DND-41 (cell line): ENCODE measurements around the gene GTPBP2.
A peak's percentile ranks its signal among the peaks of the same experiment; 100 is the strongest.

Experiments used
- ATAC-seq: fragments of 200-7000 bp; cut with Tn5 transposase; 3 replicates; pipeline ENCODE4 v1.9.1; 2021; ENCODE audit warnings: low read depth; ENCODE audit not compliant: insufficient read depth
- DNase-seq: peaks from one replicate; pipeline ENCODE4 v3.0.0-alpha.2; 2020
- H2AFZ ChIP-seq: 2 replicates; pipeline ENCODE4 v1.6.0; 2012; ENCODE audit warnings: low read depth, low read length
- H3K27ac ChIP-seq: 2 replicates; pipeline ENCODE4 v1.5.1; 2012; ENCODE audit warnings: low read length, inconsistent platforms
- H3K27me3 ChIP-seq: fragments of 200-600 bp; sonication (generic); 2 replicates; pipeline ENCODE4 v1.6.0; 2012; ENCODE audit warnings: low read length, mild to moderate bottlenecking, inconsistent platforms; ENCODE audit not compliant: insufficient read depth, poor library complexity
- H3K36me3 ChIP-seq: 2 replicates; pipeline ENCODE4 v1.5.1; 2012; ENCODE audit warnings: low read length, inconsistent platforms; ENCODE audit not compliant: insufficient read depth
- H3K4me1 ChIP-seq: 2 replicates; pipeline ENCODE4 v1.5.1; 2012; ENCODE audit warnings: mild to moderate bottlenecking, low read length; ENCODE audit not compliant: insufficient read depth
- H3K4me2 ChIP-seq: 2 replicates; pipeline ENCODE4 v1.6.0; 2012; ENCODE audit warnings: mild to moderate bottlenecking, moderate library complexity, low read length, inconsistent platforms; ENCODE audit not compliant: insufficient read depth
- H3K4me3 ChIP-seq, 2 experiments: fragments of 200-600 bp in 1 of 2; shearing (Covaris generic) in 1 of 2; 2 replicates each; pipeline ENCODE4 v1.5.1; 2012 to 2016; ENCODE audit warnings: inconsistent platforms in 2 of 2, low read length in 2 of 2, mild to moderate bottlenecking in 2 of 2, low read depth in 1 of 2, moderate library complexity in 1 of 2
- H3K79me2 ChIP-seq: 2 replicates; pipeline ENCODE4 v1.6.0; 2012; ENCODE audit warnings: low read length, inconsistent platforms; ENCODE audit not compliant: insufficient read depth
- H3K9ac ChIP-seq: 2 replicates; pipeline ENCODE4 v1.6.0; 2012; ENCODE audit warnings: low read depth, mild to moderate bottlenecking, inconsistent platforms, low read length, moderate library complexity
- H3K9me3 ChIP-seq: 2 replicates; pipeline ENCODE4 v1.5.1; 2012; ENCODE audit warnings: low read length, moderate library complexity, mild to moderate bottlenecking, inconsistent platforms; ENCODE audit not compliant: insufficient read depth, severe bottlenecking
- H4K20me1 ChIP-seq: 2 replicates; pipeline ENCODE4 v1.6.0; 2012; ENCODE audit warnings: low read length; ENCODE audit not compliant: insufficient read depth
- CTCF ChIP-seq: IDR thresholded peaks from 2 replicates; pipeline ENCODE4 v1.5.1; 2012; ENCODE audit warnings: borderline replicate concordance, low read length, moderate library complexity, mild to moderate bottlenecking; ENCODE audit not compliant: poor library complexity, severe bottlenecking; ENCODE audit errors: extremely low read depth
- EZH2 ChIP-seq: IDR thresholded peaks from 3 replicates; pipeline ENCODE4 v1.6.1; 2012; ENCODE audit warnings: borderline replicate concordance, low read depth, mild to moderate bottlenecking, moderate library complexity, low read length, inconsistent platforms; ENCODE audit not compliant: severe bottlenecking

The GTPBP2 gene

GRCh38 chr6:43575105-43575771 lies 53.8 kb downstream of the GTPBP2 start:
- H4K20me1 ChIP-seq: no peaks in the 10 kb centered on the region; the same call in 1 of the 2 replicates
- H2AFZ ChIP-seq: peak overlapping the region; percentile 100
- peaks cover 75% of the 10 kb centered on the region for H3K79me2 ChIP-seq
- peak overlapping the region; percentile 88 for H3K9ac ChIP-seq
- no peaks in the 10 kb centered on the region for H3K27me3 ChIP-seq
- peak overlapping the region; percentile 94 for H3K4me2 ChIP-seq
- H3K9me3 ChIP-seq: no peaks in the 10 kb centered on the region
- peak; percentile 10 for ATAC-seq
- H3K27ac ChIP-seq: peak overlapping the region; percentile 94
- H3K4me1 ChIP-seq: peaks cover 39% of the 10 kb centered on the region
- DNase-seq: no peak
- peak overlapping the region; percentile 95 to 100 for H3K4me3 ChIP-seq
- peaks cover 38% of the 10 kb centered on the region for H3K36me3 ChIP-seq
- no peak for TF ChIP-seq EZH2
- TF ChIP-seq CTCF: no peak

- H3K36me3 ChIP-seq: peaks cover 64% of the 10 kb centered on the region
- DNase-seq: no peak
- no peak for ATAC-seq
- no peak for TF ChIP-seq EZH2
- no peak for TF ChIP-seq CTCF
- H4K20me1 ChIP-seq: no peaks in the 10 kb centered on the region; the same call in 1 of the 2 replicates
- no peak overlapping the region for H3K4me3 ChIP-seq
- peaks cover 48% of the 10 kb centered on the region for H3K79me2 ChIP-seq
- no peak overlapping the region for H3K9ac ChIP-seq
- H2AFZ ChIP-seq: no peak overlapping the region
- H3K4me1 ChIP-seq: peaks cover 18% of the 10 kb centered on the region
- no peak overlapping the region for H3K4me2 ChIP-seq
- no peak overlapping the region for H3K27ac ChIP-seq
- no peaks in the 10 kb centered on the region for H3K27me3 ChIP-seq
- no peaks in the 10 kb centered on the region for H3K9me3 ChIP-seq
Measured at GRCh38 chr6:43572015-43572414, 57.0 kb downstream of the GTPBP2 start.

GRCh38 chr6:43570876-43571441 lies 58.1 kb downstream of the GTPBP2 start:
- H3K4me2 ChIP-seq: no peak overlapping the region
- no peak overlapping the region for H3K4me3 ChIP-seq
- peaks cover 14% of the 10 kb centered on the region for H3K4me1 ChIP-seq
- H3K27me3 ChIP-seq: no peaks in the 10 kb centered on the region
- ATAC-seq (no peak), DNase-seq (no peak)
- H3K27ac ChIP-seq: no peak overlapping the region
- no peak overlapping the region for H2AFZ ChIP-seq
- no peak overlapping the region for H3K9ac ChIP-seq
- no peaks in the 10 kb centered on the region for H3K9me3 ChIP-seq
- H3K36me3 ChIP-seq: peaks cover 74% of the 10 kb centered on the region
- H4K20me1 ChIP-seq: no peaks in the 10 kb centered on the region; the same call in 1 of the 2 replicates
- no peak for TF ChIP-seq CTCF
- no peak for TF ChIP-seq EZH2
- peaks cover 38% of the 10 kb centered on the region for H3K79me2 ChIP-seq
